Stimulated activated CD8-positive, alpha-beta memory T cell treated with anti-CD3 and anti-CD28 coated beads, Interleukin-15, amount 100 ng/mL, for 24 hours (primary cell): ENCODE measurements around the gene TCF7L2.
A peak's percentile ranks its signal among the peaks of the same experiment; 100 is the strongest.

Source experiments
- DNase-seq: peaks from one replicate; pipeline ENCODE4 v3.0.0-alpha.2; 2020; ENCODE audit warnings: low read depth

The TCF7L2 gene

GRCh38 chr10:113126229-113127201, 176.5 kb downstream of the TCF7L2 start:
- peak; percentile 13 for DNase-seq

DNA sequence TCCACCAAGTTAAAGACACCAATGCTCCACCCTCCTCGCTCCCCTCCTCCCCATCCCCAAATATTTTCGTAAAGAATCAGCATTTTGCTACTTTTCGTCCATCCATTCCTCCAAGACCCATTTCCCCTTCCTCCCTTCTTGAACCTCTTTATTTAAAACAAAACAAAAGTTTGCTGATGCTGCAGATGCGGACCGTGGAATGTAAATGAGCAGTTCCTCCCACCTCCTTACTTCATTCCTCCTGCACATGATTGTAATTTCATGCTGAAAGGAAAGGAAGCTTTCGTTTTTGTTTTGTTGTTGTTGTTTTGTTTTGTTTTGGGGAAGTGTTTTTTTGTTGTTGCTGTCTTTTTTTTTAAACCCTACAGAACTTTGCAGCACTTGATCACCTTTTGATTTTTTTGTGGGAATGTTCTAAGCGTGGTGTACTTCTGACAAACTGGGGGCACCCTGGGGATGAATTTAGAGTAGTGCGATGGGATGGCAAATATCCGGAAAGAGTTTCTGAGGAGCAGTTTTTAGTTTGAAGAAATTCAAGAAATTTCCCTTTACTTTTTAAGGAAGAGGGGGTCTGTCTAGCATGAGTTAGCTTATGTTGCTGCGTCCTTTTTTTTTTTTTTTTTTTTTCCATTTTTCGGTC, 177.3 kb downstream of the TCF7L2 start:
- DNase-seq, result no peak

DNA sequence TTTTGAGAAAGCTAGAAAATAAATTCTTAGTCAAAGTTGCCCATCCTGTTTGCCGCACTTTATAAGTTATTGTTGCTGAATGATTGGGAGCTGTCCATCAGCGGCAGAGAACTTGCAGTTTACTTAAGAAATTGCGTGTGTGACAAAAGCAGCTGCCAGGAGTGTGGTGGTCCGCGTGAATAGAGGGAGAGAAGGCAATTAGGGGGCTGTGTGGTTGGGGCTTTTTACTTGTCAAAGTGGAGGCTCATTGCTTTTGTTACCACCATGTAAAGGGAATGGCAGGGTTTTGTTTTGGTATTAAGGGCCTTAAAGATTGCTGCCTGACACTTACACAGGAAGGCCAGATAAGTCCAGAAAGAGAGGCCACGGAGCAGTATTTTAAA, 177.8 kb downstream of the TCF7L2 start:
- DNase-seq, result no peak

- DNase-seq, result no peak
Measured at GRCh38 chr10:113128450-113129070, 178.5 kb downstream of the TCF7L2 start.

GRCh38 chr10:113129117-113129516, 179.1 kb downstream of the TCF7L2 start:
- DNase-seq, result no peak

DNA sequence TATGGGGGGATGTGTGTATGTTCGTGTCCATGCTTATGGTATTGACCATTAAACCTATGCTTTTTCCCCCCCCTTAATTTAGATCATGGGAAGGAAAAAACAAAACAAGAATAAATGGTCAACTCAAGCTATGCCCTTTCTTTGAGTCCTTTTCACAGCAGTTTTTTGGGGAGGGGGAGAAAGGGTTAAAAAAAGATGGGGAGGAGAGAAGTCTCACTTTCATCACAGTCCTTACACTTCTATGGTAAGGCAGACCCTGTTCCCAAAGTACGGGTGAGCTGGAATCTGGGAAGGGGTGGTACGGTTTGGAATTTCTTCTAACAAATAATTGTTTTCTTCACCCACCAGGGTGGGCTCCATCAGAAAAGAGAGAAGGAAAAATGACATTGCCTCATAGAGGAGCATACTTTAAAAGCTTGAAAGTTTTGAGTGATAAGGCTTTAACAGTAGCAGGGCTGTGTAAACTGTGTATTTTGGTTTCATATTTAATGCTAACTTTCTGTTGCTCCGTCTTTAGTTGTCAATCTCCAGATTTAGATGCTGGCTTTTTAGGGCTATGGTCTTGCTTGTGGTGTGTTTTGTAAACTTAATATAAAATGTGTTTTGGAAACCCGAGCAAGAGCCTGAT, 180.1 kb downstream of the TCF7L2 start:
- no peak for DNase-seq

DNA sequence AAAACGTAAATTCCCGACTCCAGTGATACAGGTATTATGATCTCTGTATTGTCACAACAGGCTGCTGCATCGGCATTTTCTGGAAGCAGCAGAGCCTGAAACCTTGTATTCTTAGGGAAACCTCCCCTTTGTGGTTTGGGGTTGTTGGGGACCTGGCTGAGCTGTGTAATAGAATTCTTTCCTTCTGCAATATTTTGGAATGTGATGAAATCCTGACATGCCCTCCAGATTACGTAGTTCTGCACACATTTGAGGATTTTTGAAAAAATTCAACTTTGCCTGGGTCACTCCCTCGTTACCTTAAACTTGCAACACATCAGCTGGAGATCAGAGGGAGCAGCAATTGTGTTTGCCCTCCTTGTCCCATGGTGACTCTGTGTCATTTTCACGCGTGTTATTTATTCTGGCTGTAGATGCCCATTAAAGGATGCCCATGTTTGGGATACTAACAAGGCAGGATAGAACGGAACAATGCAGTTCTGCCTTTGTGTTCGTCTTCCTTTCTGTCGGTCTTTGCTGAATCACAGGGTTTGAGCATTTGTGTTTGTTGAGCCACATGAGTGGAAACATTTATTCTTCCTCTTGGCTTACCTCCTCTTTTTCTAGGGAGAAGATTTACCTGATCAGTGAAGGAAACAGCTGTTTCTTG, 181.7 kb downstream of the TCF7L2 start:
- no peak for DNase-seq

- no peak for DNase-seq
Measured at GRCh38 chr10:113132591-113133121, 182.6 kb downstream of the TCF7L2 start.

DNA sequence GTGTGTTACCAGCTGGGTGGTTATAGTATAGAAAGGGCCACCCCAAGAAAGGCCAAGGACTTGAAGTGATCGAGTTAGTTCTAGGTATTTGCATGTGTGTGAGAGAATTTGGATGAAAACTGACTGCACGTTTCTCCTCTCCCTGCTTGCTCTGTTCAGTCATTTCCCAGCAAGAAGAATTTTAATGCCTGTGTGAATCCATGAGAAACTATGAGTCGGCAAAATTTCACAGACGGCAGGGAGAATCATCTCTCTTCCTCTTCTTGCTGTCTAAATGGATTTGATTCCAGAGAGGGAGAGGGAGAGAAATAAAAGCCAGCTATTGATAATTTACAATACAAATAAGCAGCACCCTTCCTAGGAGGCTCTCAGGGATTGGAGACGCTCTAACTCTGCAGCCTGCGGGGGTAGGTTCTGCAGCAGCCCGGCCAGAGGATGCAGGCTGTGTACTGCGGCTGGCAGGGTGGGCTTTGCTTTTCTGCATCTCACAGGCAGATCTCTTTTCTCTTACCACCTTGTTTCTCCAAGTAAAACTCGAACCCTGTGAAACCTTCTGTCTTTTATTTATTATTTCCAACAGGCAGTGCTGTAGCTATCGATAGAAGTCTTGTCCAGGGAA, 183.6 kb downstream of the TCF7L2 start:
- DNase-seq, result no peak

DNA sequence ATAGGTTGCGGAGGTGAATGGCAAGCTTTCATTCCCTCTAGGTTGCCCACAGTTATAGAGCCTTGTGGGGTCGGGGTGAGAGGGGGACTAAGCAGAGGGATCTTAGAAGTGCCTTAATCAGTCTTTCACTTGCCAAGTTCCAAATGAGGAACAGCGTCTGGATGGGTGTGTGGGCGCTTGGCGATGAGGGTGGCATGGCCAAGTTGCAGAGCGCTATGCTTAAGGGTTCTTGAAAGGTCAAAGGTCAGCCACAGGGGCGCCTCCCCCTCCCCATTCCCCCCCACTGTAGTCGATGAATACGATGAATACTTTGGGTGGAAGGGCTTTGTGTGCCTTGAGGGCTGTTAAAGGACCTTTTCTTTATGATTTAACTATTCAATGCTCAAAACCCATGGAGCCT, 185.0 kb downstream of the TCF7L2 start:
- no peak for DNase-seq

- DNase-seq, result no peak
Measured at GRCh38 chr10:113137941-113138685, 188.1 kb downstream of the TCF7L2 start.

DNA sequence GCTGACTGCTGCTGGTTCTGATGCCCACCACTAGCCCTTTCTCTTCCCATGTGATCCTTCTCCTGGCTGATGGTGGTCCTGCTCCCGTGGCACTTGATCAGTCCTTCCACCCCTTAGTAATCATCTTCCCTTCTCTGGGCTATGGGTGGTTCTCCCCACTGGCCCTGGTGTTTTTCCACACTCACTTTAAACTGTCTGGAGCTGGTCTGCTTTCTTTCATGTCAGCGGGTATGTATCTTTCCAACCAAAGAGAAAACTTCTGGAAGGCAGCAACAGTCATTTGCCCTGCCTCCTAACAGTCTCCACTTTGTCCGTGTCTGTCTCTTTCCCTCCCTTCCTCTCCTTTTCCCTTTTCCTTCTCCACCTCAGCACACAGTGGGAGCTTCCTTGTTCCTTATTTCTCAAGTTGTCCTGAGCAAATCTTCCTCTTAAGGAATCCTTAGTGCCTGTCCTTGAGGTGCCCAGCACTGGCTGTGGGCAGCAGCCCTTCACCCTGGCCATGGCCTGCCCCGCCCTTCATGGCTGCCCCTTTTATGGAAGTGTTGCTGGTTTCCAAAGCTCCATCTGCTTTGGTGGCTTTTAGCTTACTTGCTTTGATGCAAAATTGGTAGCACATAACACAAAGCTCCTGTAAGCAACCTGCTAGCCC, 189.0 kb downstream of the TCF7L2 start:
- no peak for DNase-seq

- DNase-seq, result no peak
Measured at GRCh38 chr10:113139699-113140098, 189.7 kb downstream of the TCF7L2 start.

- no peak for DNase-seq
Measured at GRCh38 chr10:113140143-113141011, 190.3 kb downstream of the TCF7L2 start.

DNA sequence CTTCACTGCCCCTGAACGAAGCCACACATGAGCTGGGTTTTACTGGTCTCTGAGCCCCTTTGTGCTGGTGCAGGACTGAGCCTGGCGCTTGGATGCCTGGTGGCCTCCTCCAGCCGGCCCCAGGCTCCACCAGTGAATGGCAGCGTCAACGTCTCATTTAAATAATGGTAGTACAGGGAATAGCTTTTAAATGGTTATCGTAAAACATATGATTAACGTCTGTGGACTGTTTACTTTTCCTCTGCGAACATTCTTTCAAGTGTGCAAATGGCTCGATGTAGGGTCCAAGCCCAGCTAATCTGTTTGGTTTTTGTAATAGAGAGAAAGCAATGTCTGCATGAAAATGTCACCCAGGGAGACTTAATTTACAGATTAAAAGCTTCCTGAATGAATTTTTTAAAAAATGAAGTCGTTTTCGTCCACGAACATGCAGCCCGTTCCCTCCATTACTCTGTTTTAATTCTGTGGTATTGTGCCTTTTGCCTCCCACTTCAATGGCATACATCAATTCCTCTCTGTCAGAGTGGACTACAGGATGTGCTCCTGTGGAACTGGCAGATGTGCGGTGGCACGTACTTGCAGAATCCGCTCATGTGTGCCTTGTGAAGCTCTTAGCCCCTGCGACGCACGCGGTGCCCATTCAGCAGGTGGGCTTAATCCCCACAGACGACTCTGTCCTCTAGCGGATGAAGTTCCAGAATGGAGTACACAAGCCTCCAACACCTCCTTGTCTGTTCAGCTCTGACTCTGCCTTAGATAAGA, 192.7 kb downstream of the TCF7L2 start:
- DNase-seq, result no peak

- DNase-seq, result no peak
Measured at GRCh38 chr10:113144576-113144975, 194.5 kb downstream of the TCF7L2 start.

GRCh38 chr10:113148071-113148825, 198.2 kb downstream of the TCF7L2 start:
- DNase-seq, result no peak
